GM23338 (cell line): ENCODE measurements around the gene LRTM1. TPM values are rescaled to one million over a fixed set of nuclear protein-coding genes. Genes with fewer than 3 reads are reported as not detected.

ENCODE experiments used
- ATAC-seq: fragments of 200-7000 bp; cut with Tn5 transposase; 3 replicates; pipeline ENCODE4 v1.9.1; 2020
- DNase-seq: peaks from one replicate; pipeline ENCODE4 v3.0.0-alpha.2; 2015; ENCODE audit warnings: low spot score
- H2AFZ ChIP-seq: fragments of 200-600 bp; sonication (generic); 2 replicates; pipeline ENCODE4 v1.8.0; 2016; ENCODE audit warnings: antibody characterized with exemption, mild to moderate bottlenecking, moderate library complexity
- H3F3A ChIP-seq: fragments of 200-600 bp; sonication (generic); replicated peaks from 2 replicates; pipeline ENCODE4 v1.8.0; 2017; ENCODE audit warnings: antibody characterized with exemption, mixed run types, low read depth
- H3K27ac ChIP-seq: fragments of 200-600 bp; sonication (generic); 2 replicates; pipeline ENCODE4 v1.6.1; 2016; ENCODE audit warnings: low read depth
- H3K27me3 ChIP-seq: fragments of 200-600 bp; sonication (generic); 2 replicates; pipeline ENCODE4 v1.8.0; 2016; ENCODE audit warnings: mild to moderate bottlenecking, mixed run types, moderate library complexity; ENCODE audit not compliant: insufficient read depth
- H3K36me3 ChIP-seq: fragments of 200-600 bp; sonication (generic); 2 replicates; pipeline ENCODE4 v1.8.0; 2016; ENCODE audit warnings: mild to moderate bottlenecking; ENCODE audit not compliant: insufficient read depth
- H3K4me1 ChIP-seq: fragments of 200-600 bp; sonication (generic); 2 replicates; pipeline ENCODE4 v1.8.0; 2016; ENCODE audit warnings: mild to moderate bottlenecking, moderate library complexity; ENCODE audit not compliant: insufficient read depth
- H3K4me2 ChIP-seq: fragments of 200-600 bp; sonication (generic); 2 replicates; pipeline ENCODE4 v1.7.1; 2017; ENCODE audit warnings: mixed run types
- H3K4me3 ChIP-seq: fragments of 200-600 bp; sonication (generic); 2 replicates; pipeline ENCODE4 v1.6.1; 2016; ENCODE audit warnings: mixed run types
- H3K79me2 ChIP-seq: fragments of 200-600 bp; sonication (generic); replicated peaks from 2 replicates; pipeline ENCODE4 v1.8.0; 2017; ENCODE audit warnings: mild to moderate bottlenecking; ENCODE audit not compliant: insufficient read depth
- H3K9me2 ChIP-seq: fragments of 200-600 bp; sonication (generic); 2 replicates; pipeline ENCODE4 v1.8.0; 2017; ENCODE audit not compliant: insufficient read depth
- H4K20me1 ChIP-seq: fragments of 200-600 bp; sonication (generic); replicated peaks from 2 replicates; pipeline ENCODE4 v1.8.0; 2017; ENCODE audit warnings: mild to moderate bottlenecking; ENCODE audit not compliant: insufficient read depth
- H3K27ac Mint-ChIP-seq: 2 replicates; pipeline ENCODE4 v1.8.0; 2020; ENCODE audit warnings: inconsistent platforms, mild to moderate bottlenecking, moderate library complexity, mixed read lengths
- H3K27me3 Mint-ChIP-seq: 3 replicates; pipeline ENCODE4 v1.8.0; 2022; ENCODE audit warnings: low read depth, mild to moderate bottlenecking, moderate library complexity, mixed read lengths, inconsistent platforms; ENCODE audit not compliant: insufficient read depth, poor library complexity
- H3K36me3 Mint-ChIP-seq: 3 replicates; pipeline ENCODE4 v1.8.0; 2021; ENCODE audit warnings: low read depth, mild to moderate bottlenecking, inconsistent platforms, moderate library complexity, mixed read lengths
- H3K4me1 Mint-ChIP-seq: 3 replicates; pipeline ENCODE4 v1.8.0; 2020; ENCODE audit warnings: mild to moderate bottlenecking, inconsistent platforms, mixed read lengths
- H3K4me3 Mint-ChIP-seq: 3 replicates; pipeline ENCODE4 v1.8.0; 2021; ENCODE audit warnings: moderate library complexity, mild to moderate bottlenecking, inconsistent platforms, mixed read lengths
- H3K9me3 Mint-ChIP-seq: 3 replicates; pipeline ENCODE4 v1.8.0; 2020; ENCODE audit warnings: moderate library complexity, mild to moderate bottlenecking, inconsistent platforms, mixed read lengths
- CREB1 ChIP-seq: fragments of 250-450 bp; sonication (Bioruptor Pico); IDR thresholded peaks from 2 replicates; pipeline ENCODE4 v1.5.0; 2020; ENCODE audit warnings: low read depth, mild to moderate bottlenecking, moderate library complexity
- ETS1 ChIP-seq: IDR thresholded peaks from 2 replicates; pipeline ENCODE4 v1.6.1; 2016; ENCODE audit warnings: antibody characterized with exemption
- EZH2 ChIP-seq: fragments of 200-600 bp; sonication (generic); IDR thresholded peaks from one replicate; pipeline ENCODE4 v1.8.0; 2017; ENCODE audit warnings: antibody characterized with exemption, mild to moderate bottlenecking, low read depth; ENCODE audit not compliant: unreplicated experiment
- EZH2phosphoT487 ChIP-seq: fragments of 200-600 bp; sonication (generic); IDR thresholded peaks from one replicate; pipeline ENCODE4 v1.8.1; 2018; ENCODE audit warnings: antibody characterized with exemption; ENCODE audit not compliant: unreplicated experiment
- JUNB ChIP-seq: IDR thresholded peaks from one replicate; pipeline ENCODE4 v1.6.1; 2016; ENCODE audit warnings: antibody characterized with exemption; ENCODE audit not compliant: unreplicated experiment
- NANOG ChIP-seq: IDR thresholded peaks from 2 replicates; pipeline ENCODE4 v1.6.1; 2016; ENCODE audit warnings: antibody characterized with exemption, borderline replicate concordance
- POLR2AphosphoS5 ChIP-seq: IDR thresholded peaks from 2 replicates; pipeline ENCODE4 v1.6.1; 2016; ENCODE audit warnings: antibody characterized with exemption, low read depth
- REST ChIP-seq: IDR thresholded peaks from one replicate; pipeline ENCODE4 v1.6.1; 2018; ENCODE audit warnings: antibody characterized with exemption; ENCODE audit not compliant: unreplicated experiment
- STAT1 ChIP-seq: IDR thresholded peaks from one replicate; pipeline ENCODE4 v1.6.1; 2016; ENCODE audit warnings: antibody characterized with exemption; ENCODE audit not compliant: unreplicated experiment
- ZNF114 ChIP-seq: fragments of 250-450 bp; sonication (Bioruptor Pico); IDR thresholded peaks from 2 replicates; pipeline ENCODE4 v1.5.0; 2020; ENCODE audit warnings: mild to moderate bottlenecking, moderate library complexity
- ZNF331 ChIP-seq: fragments of 250-450 bp; sonication (Bioruptor Pico); IDR thresholded peaks from 2 replicates; pipeline ENCODE4 v1.5.0; 2020; ENCODE audit warnings: low read depth, mild to moderate bottlenecking, moderate library complexity
- ZNF462 ChIP-seq: fragments of 250-450 bp; sonication (Bioruptor Pico); IDR thresholded peaks from 2 replicates; pipeline ENCODE4 v1.5.0; 2020; ENCODE audit warnings: mild to moderate bottlenecking, moderate library complexity
- polyA plus RNA-seq: library from polyadenylated mRNA; unstranded; fragments of >200 nt; fragmentation: Nextera tagmentation; extraction: Ambion mirVana; gene quantifications from 2 replicates; pipeline ENCODE4 v1.2.1, GENCODE V29; 2016
- total RNA-seq: library from RNA; depleted of rRNA; stranded (reverse); fragments of >200 nt; shearing (Covaris generic); gene quantifications from 2 replicates; pipeline ENCODE4 v1.2.3, GENCODE V29; 2014
- TF ChIP-seq, protein P1 (sequence below), 2 experiments: fragments of 200-600 bp in 1 of 2; sonication (generic) in 1 of 2; conservative IDR thresholded peaks; 2 replicates each; pipeline versions ENCODE4 v1.5.1 to v1.6.1; 2016 to 2017; ENCODE audit warnings: antibody characterized with exemption in 2 of 2, low read depth in 2 of 2, mild to moderate bottlenecking in 2 of 2, moderate library complexity in 1 of 2

LRTM1 gene
- total and polyA plus RNA-seq, 2 experiments from 2014 or later = 0.47 TPM; not detected in 1

DNA sequence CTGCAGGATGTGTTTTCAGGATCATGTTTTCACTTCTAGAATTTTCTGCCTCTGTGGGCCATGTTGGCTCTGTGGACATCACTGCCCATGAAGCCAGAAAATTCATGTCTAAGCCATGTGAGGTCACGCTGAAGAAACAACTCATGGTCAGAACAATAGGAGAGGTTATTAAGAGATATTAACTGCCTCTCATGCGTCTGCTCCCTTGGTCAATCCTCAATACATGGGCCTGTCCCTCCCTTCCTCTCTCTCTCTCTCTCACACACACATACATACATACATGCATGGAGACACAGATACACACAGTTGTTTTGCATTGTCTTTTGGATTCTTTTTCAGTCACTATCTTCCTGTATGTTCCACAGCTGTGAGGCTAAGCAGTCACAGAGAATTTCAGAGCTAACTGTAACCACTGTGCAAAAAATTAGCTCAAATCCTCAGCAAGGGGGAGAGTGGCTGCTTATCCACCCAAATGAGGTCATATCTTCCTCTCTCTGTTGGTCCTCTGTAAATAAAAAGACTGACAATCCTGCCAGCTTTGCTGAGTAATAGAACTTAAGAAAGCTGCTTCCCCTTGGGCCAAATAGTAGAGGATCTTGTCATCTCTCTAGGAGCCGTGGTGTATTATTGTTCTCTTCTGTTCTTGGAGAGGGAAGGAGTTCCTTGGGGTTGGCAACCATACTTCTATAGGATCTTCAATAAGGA lies 45.6 kb downstream of the LRTM1 start:
- no peak overlapping the region for H3K4me2 ChIP-seq
- DNase-seq = no peak

More for the DNA sequence above, 45.6 kb downstream of the LRTM1 start:
- Histone ChIP-seq H4K20me1 (no peaks in the 10 kb centered on the region), H3K4me3 (no peak overlapping the region), H3K27me3 (no peaks in the 10 kb centered on the region), H3F3A (no peaks in the 10 kb centered on the region), H3K4me1 (no peaks in the 10 kb centered on the region), H3K36me3 (no peaks in the 10 kb centered on the region), H3K27ac (no peak overlapping the region), H3K79me2 (no peaks in the 10 kb centered on the region), H3K9me2 (peaks cover 7% of the 10 kb centered on the region; the same call in 1 of the 2 replicates), H2AFZ (no peak overlapping the region)
- no peak overlapping the region for H3K27ac Mint-ChIP-seq
- no peaks in the 10 kb centered on the region for H3K27me3 Mint-ChIP-seq
- H3K4me1 Mint-ChIP-seq = peaks cover 16% of the 10 kb centered on the region; the same call in 2 of the 3 replicates
- no peak overlapping the region for H3K4me3 Mint-ChIP-seq
- no peak for TF ChIP-seq ETS1
- TF ChIP-seq STAT1 = no peak
- no peak for TF ChIP-seq EZH2phosphoT487
- no peak for TF ChIP-seq REST
- no peak for TF ChIP-seq JUNB
- TF ChIP-seq ZNF462 (CRISPR knock-in tag) = no peak
- TF ChIP-seq, protein P1, sequence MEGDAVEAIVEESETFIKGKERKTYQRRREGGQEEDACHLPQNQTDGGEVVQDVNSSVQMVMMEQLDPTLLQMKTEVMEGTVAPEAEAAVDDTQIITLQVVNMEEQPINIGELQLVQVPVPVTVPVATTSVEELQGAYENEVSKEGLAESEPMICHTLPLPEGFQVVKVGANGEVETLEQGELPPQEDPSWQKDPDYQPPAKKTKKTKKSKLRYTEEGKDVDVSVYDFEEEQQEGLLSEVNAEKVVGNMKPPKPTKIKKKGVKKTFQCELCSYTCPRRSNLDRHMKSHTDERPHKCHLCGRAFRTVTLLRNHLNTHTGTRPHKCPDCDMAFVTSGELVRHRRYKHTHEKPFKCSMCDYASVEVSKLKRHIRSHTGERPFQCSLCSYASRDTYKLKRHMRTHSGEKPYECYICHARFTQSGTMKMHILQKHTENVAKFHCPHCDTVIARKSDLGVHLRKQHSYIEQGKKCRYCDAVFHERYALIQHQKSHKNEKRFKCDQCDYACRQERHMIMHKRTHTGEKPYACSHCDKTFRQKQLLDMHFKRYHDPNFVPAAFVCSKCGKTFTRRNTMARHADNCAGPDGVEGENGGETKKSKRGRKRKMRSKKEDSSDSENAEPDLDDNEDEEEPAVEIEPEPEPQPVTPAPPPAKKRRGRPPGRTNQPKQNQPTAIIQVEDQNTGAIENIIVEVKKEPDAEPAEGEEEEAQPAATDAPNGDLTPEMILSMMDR (conservative IDR thresholded peaks at IDR 0.05; ENCODE audit: low read depth in 2 of 2) = no peak
- TF ChIP-seq ZNF114 (CRISPR knock-in tag) = no peak
- no peak for TF ChIP-seq POLR2AphosphoS5
- TF ChIP-seq EZH2 = no peak
- no peak for TF ChIP-seq NANOG
- no peak for TF ChIP-seq CREB1 (CRISPR knock-in tag)
- no peak for TF ChIP-seq ZNF331 (CRISPR knock-in tag)
- ATAC-seq = no peak
- no peaks in the 10 kb centered on the region; the same call in 2 of the 3 replicates for H3K36me3 Mint-ChIP-seq
- H3K9me3 Mint-ChIP-seq = no peaks in the 10 kb centered on the region
